ENCODE data around the gene JOSD1. TPM values are rescaled to one million over a fixed set of nuclear protein-coding genes. Genes with fewer than 3 reads are reported as not detected.
A peak's percentile ranks its signal among the peaks of the same experiment; 100 is the strongest.

Gene JOSD1
- total RNA-seq, 4 donors from 2014 or later, result 47.5 to 67.0 (median 64.6) TPM

- Histone ChIP-seq H3K27me3 (no peaks in the 10 kb centered on the region), H3K4me3 (no peak overlapping the region), H3K4me1 (peaks cover 0 to 18% (median 6%) of the 10 kb centered on the region in 3 donors), H3K36me3 (peaks cover 0 to 70% of the 10 kb centered on the region in 2 donors), H3K27ac (no peak overlapping the region), H3K9me3 (no peaks in the 10 kb centered on the region)
- no peak for TF ChIP-seq POLR2A (IDR thresholded peaks at IDR 0.05)
- no peak for ATAC-seq
- WGBS, 2 donors (ENCODE audit: low coverage in 1 of 2), result 89 to 90% methylated on average over 5 to 9 of the region's 9 CpGs
Measured at GRCh38 chr22:38684895-38685294, 15.8 kb downstream of the JOSD1 start.

GRCh38 chr22:38681582-38682335 is 19.0 kb downstream of the JOSD1 start, which contains the start of gene TOMM22:
TSS of gene TOMM22 (plus strand) at chr22:38681957. CDS start at chr22:38681979, 22 bp downstream.
- peak within 1 kb of the TSS; percentile 20 to 83 (median 74) for H3K27ac ChIP-seq
- TF ChIP-seq CTCF (IDR thresholded peaks at IDR 0.05) (peak in 3 of 4 experiments; percentile 29 to 89 (median 47)), POLR2A (IDR thresholded peaks at IDR 0.05) (peak; percentile 39 to 49), POLR2AphosphoS5 (IDR thresholded peaks at IDR 0.05) (peak; percentile 57), EP300 (IDR thresholded peaks at IDR 0.05) (no peak)
- H3K4me3 ChIP-seq, result peak within 1 kb of the TSS; percentile 69 to 92
- H3K27me3 ChIP-seq, result no peaks in the 10 kb centered on the region
- no peaks in the 10 kb centered on the region for H3K9me3 ChIP-seq
- WGBS, 2 donors (ENCODE audit: low coverage in 1 of 2), result 3% methylated on average over 4 of the region's 60 CpGs; no CpG with 5 or more reads in 1 of the 2 donors
- peak; percentile 98 for ATAC-seq
- peaks cover 0 to 18% (median 6%) of the 10 kb centered on the region in 3 donors for H3K4me1 ChIP-seq
- H3K36me3 ChIP-seq, result peaks cover 0 to 39% of the 10 kb centered on the region in 2 donors

GRCh38 chr22:38675833-38676232 is 24.9 kb downstream of the JOSD1 start:
- no peak for TF ChIP-seq POLR2A (IDR thresholded peaks at IDR 0.05)
- TF ChIP-seq CTCF (IDR thresholded peaks at IDR 0.05), result no peak
- TF ChIP-seq POLR2AphosphoS5 (IDR thresholded peaks at IDR 0.05), result no peak
- no peak for TF ChIP-seq EP300 (IDR thresholded peaks at IDR 0.05)
- Histone ChIP-seq H3K36me3 (peaks cover 0 to 34% of the 10 kb centered on the region in 2 donors), H3K27me3 (no peaks in the 10 kb centered on the region), H3K27ac (no peak overlapping the region), H3K4me3 (no peak overlapping the region), H3K4me1 (peaks cover 0 to under 1% (median 0%) of the 10 kb centered on the region in 3 donors), H3K9me3 (no peaks in the 10 kb centered on the region)
- no peak for ATAC-seq
- 100% methylated on average over 2 to 3 of the region's 3 CpGs for WGBS, 2 donors (ENCODE audit: low coverage in 1 of 2)

- 53 to 88% methylated on average over 1 to 4 of the region's 5 CpGs for WGBS, 2 donors (ENCODE audit: low coverage in 1 of 2)
- no peak for ATAC-seq
- H3K9me3 ChIP-seq, result no peaks in the 10 kb centered on the region
- peaks cover 0 to 42% of the 10 kb centered on the region in 2 donors for H3K36me3 ChIP-seq
- H3K4me1 ChIP-seq, result no peaks in the 10 kb centered on the region
- no peak for TF ChIP-seq EP300 (IDR thresholded peaks at IDR 0.05)
- no peak for TF ChIP-seq CTCF (IDR thresholded peaks at IDR 0.05)
- TF ChIP-seq POLR2A (IDR thresholded peaks at IDR 0.05), result no peak
- no peak for TF ChIP-seq POLR2AphosphoS5 (IDR thresholded peaks at IDR 0.05)
- H3K27me3 ChIP-seq, result no peaks in the 10 kb centered on the region
- H3K27ac ChIP-seq, result no peak overlapping the region
- H3K4me3 ChIP-seq, result no peak overlapping the region
Measured at GRCh38 chr22:38674888-38675287, 25.9 kb downstream of the JOSD1 start.

- Histone ChIP-seq H3K27ac (peak overlapping the region; percentile 74 to 94 (median 90)), H3K4me1 (peaks cover 0 to 29% (median 8%) of the 10 kb centered on the region in 3 donors), H3K4me3 (peak overlapping the region; percentile 90 to 96), H3K36me3 (peaks cover 0 to 16% of the 10 kb centered on the region in 2 donors), H3K27me3 (no peaks in the 10 kb centered on the region), H3K9me3 (no peaks in the 10 kb centered on the region)
- 0 to 7% methylated on average over 2 to 16 of the region's 16 CpGs for WGBS, 2 donors (ENCODE audit: low coverage in 1 of 2)
- no peak for TF ChIP-seq CTCF (IDR thresholded peaks at IDR 0.05)
- TF ChIP-seq POLR2AphosphoS5 (IDR thresholded peaks at IDR 0.05), result no peak
- TF ChIP-seq POLR2A (IDR thresholded peaks at IDR 0.05), result no peak
- no peak for TF ChIP-seq EP300 (IDR thresholded peaks at IDR 0.05)
- no peak for ATAC-seq
Measured at GRCh38 chr22:38657045-38657909, 43.5 kb downstream of the JOSD1 start.

Data from gastroesophageal sphincter (tissue), 4 donors.